HG02981 (cell line): Measurements from ENCODE around the gene LIMCH1.

Experiments used
- ATAC-seq: cut with Tn5 transposase; IDR thresholded peaks from one replicate; pipeline ENCODE4 v1.9.1; 2021; ENCODE audit warnings: mild to moderate bottlenecking, moderate library complexity; ENCODE audit not compliant: unreplicated experiment

Gene LIMCH1

GRCh38 chr4:41567186-41567585 is 29.2 kb downstream of the LIMCH1 start:
- no peak for ATAC-seq

- ATAC-seq, result no peak
Measured at GRCh38 chr4:41568363-41568762, 30.4 kb downstream of the LIMCH1 start.

- no peak for ATAC-seq
Measured at GRCh38 chr4:41569961-41570360, 32.0 kb downstream of the LIMCH1 start.

GRCh38 chr4:41571422-41571821 is 33.5 kb downstream of the LIMCH1 start:
- ATAC-seq, result no peak

- ATAC-seq, result no peak
Measured at GRCh38 chr4:41572516-41572915, 34.6 kb downstream of the LIMCH1 start.

- no peak for ATAC-seq
Measured at GRCh38 chr4:41572956-41573355, 35.0 kb downstream of the LIMCH1 start.

GRCh38 chr4:41573502-41574001 is 35.6 kb downstream of the LIMCH1 start:
- no peak for ATAC-seq

GRCh38 chr4:41575207-41575606 is 37.2 kb downstream of the LIMCH1 start:
- ATAC-seq, result no peak

- no peak for ATAC-seq
Measured at GRCh38 chr4:41575665-41576064, 37.7 kb downstream of the LIMCH1 start.

GRCh38 chr4:41579043-41579442 is 41.1 kb downstream of the LIMCH1 start:
- ATAC-seq, result no peak

GRCh38 chr4:41579526-41579925 is 41.6 kb downstream of the LIMCH1 start:
- ATAC-seq, result no peak

GRCh38 chr4:41580007-41580406 is 42.0 kb downstream of the LIMCH1 start:
- ATAC-seq, result no peak

GRCh38 chr4:41586675-41587225 is 48.8 kb downstream of the LIMCH1 start:
- no peak for ATAC-seq

- no peak for ATAC-seq
Measured at GRCh38 chr4:41587286-41587685, 49.3 kb downstream of the LIMCH1 start.

GRCh38 chr4:41590591-41590990 is 52.6 kb downstream of the LIMCH1 start:
- ATAC-seq, result no peak

- ATAC-seq, result no peak
Measured at GRCh38 chr4:41594432-41594831, 56.5 kb downstream of the LIMCH1 start.

GRCh38 chr4:41597494-41597893 is 59.5 kb downstream of the LIMCH1 start:
- ATAC-seq, result no peak

- no peak for ATAC-seq
Measured at GRCh38 chr4:41598580-41598979, 60.6 kb downstream of the LIMCH1 start.

GRCh38 chr4:41599192-41599786 is 61.3 kb downstream of the LIMCH1 start:
- no peak for ATAC-seq

GRCh38 chr4:41600243-41600912 is 62.4 kb downstream of the LIMCH1 start:
- no peak for ATAC-seq

GRCh38 chr4:41601025-41601424 is 63.1 kb downstream of the LIMCH1 start:
- no peak for ATAC-seq

- no peak for ATAC-seq
Measured at GRCh38 chr4:41602113-41602512, 64.2 kb downstream of the LIMCH1 start.
